H1 (cell line): ENCODE data around the gene LHFPL2. TPM values are rescaled to one million over a fixed set of nuclear protein-coding genes. Genes with fewer than 3 reads are reported as not detected.

Experiments used
- TAF7 ChIP-seq: optimal IDR thresholded peaks from 2 replicates; pipeline ENCODE3; 2011; ENCODE audit warnings: low read depth, mild to moderate bottlenecking, inconsistent platforms, low read length, moderate library complexity, borderline replicate concordance
- polyA plus RNA-seq, 7 experiments: library from polyadenylated mRNA; depleted of rRNA in 3 of 7; stranded (reverse) in 5 of 7; unstranded in 2 of 7; fragments of >200 nt in 5 of 7; fragments of 200-250 nt in 2 of 7; gene quantifications; 1 replicate in 5 of 7; 2 replicates in 1 of 7; 4 replicates in 1 of 7; pipeline versions ENCODE4 v1.2.1 to v1.2.3, GENCODE V29; 2011 to 2013; ENCODE audit warnings: missing spikeins in 2 of 7, mixed read lengths in 2 of 7
- total RNA-seq: library from RNA; stranded (reverse); fragmentation: NEBNext Ultra II Directional; extraction: Animal tissue kit (Norgen Biotek cat#: 25700); gene quantifications from 2 replicates; pipeline ENCODE4 v1.2.1, GENCODE V29; 2021
- TF ChIP-seq, protein P1 (sequence below): IDR thresholded peaks from 2 replicates; pipeline ENCODE4 v1.6.1; 2012; ENCODE audit warnings: inconsistent platforms

The LHFPL2 gene
- total and polyA plus RNA-seq, 2 of the 8 experiments (the other 6 are each of a cell fraction or from before 2014, with no cell fraction given): 9.6 to 43.0 TPM

DNA sequence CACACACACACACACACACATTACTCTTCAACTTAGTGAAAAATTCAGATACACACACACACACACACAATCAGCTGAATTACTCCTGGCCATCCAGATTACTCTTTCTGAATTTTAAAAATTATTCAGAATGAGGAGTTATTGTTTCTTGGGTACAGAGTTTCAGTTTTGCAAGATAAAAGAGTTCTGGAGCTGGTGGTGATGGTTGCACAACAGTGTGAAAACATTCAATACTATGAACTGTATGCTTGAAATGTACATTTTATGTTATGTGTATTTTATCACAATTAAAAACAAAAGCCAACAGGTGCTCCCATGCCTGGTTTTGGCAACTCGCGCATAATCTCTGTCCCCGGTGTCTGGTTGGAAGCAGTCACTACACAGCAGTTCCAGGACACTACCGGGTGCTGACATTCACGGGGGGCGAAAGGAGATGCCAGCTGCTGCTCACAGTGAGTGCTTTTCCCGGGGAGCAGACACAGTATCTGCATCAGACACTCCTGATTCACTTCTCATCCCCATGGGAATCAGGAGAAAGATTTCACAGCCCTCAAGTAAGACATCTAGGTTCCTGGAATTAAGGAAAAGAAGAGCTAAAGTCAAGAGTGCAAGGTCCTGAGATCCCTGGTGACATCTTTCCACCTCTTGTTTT is 55.7 kb downstream of the LHFPL2 start (continued):
- TF ChIP-seq, protein P1, sequence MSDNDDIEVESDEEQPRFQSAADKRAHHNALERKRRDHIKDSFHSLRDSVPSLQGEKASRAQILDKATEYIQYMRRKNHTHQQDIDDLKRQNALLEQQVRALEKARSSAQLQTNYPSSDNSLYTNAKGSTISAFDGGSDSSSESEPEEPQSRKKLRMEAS: no peak
- no peak for TF ChIP-seq TAF7
